HTR-8/SVneo (cell line): Measurements from ENCODE around the gene SPEM3.

Experiments
- DNase-seq: peaks from one replicate; pipeline ENCODE4 v3.0.0; 2011; ENCODE audit warnings: low spot score, mixed read lengths; ENCODE audit not compliant: insufficient read length
- FAIRE-seq: peaks from 2 replicates; lab custom pipeline; 2011; peaks lifted over from hg19 to GRCh38; lab: Jason Lieb, UNC

Gene SPEM3

GRCh38 chr17:7403043-7403726 lies 25.5 kb upstream of the SPEM3 start:
- DNase-seq (no peak), FAIRE-seq (peak; percentile 9)

- DNase-seq (peak; percentile 85), FAIRE-seq (no peak)
Measured at GRCh38 chr17:7403727-7403976, 25.0 kb upstream of the SPEM3 start.

GRCh38 chr17:7403977-7404736 lies 24.5 kb upstream of the SPEM3 start, which contains the start of gene TMEM256:
TMEM256 (minus strand) TSS chr17:7404097; CDS start chr17:7404084, 13 bp downstream.
- FAIRE-seq (peak; percentile 98), DNase-seq (peak; percentile 99)

- DNase-seq (peak; percentile 81), FAIRE-seq (no peak)
Measured at GRCh38 chr17:7404737-7405349, 23.8 kb upstream of the SPEM3 start.

- FAIRE-seq (no peak), DNase-seq (no peak)
Measured at GRCh38 chr17:7405350-7406234, 23.1 kb upstream of the SPEM3 start.

- DNase-seq (no peak), FAIRE-seq (no peak)
Measured at GRCh38 chr17:7406235-7406825, 22.3 kb upstream of the SPEM3 start.

GRCh38 chr17:7407082-7407481 lies 21.6 kb upstream of the SPEM3 start:
- no peak for DNase-seq
- FAIRE-seq: no peak

- FAIRE-seq: no peak
- no peak for DNase-seq
Measured at GRCh38 chr17:7407485-7408251, 21.0 kb upstream of the SPEM3 start, which contains the start of gene NLGN2. NLGN2 (plus strand) TSS chr17:7407845; CDS start chr17:7408256, 411 bp downstream.

GRCh38 chr17:7408252-7408727 lies 20.4 kb upstream of the SPEM3 start:
- DNase-seq (no peak), FAIRE-seq (no peak)

GRCh38 chr17:7408863-7409262 lies 19.8 kb upstream of the SPEM3 start:
- DNase-seq (no peak), FAIRE-seq (no peak)

GRCh38 chr17:7409716-7410115 lies 18.9 kb upstream of the SPEM3 start:
- FAIRE-seq: no peak
- DNase-seq: no peak

GRCh38 chr17:7410634-7411426 lies 17.8 kb upstream of the SPEM3 start:
- FAIRE-seq: no peak

GRCh38 chr17:7411427-7411750 lies 17.3 kb upstream of the SPEM3 start:
- DNase-seq (no peak), FAIRE-seq (no peak)

More at GRCh38 chr17:7410634-7411426, 17.8 kb upstream of the SPEM3 start:
- DNase-seq: no peak

- FAIRE-seq: peak; percentile 16
- peak; percentile 45 for DNase-seq
Measured at GRCh38 chr17:7413346-7413985, 15.2 kb upstream of the SPEM3 start.

- DNase-seq (no peak), FAIRE-seq (no peak)
Measured at GRCh38 chr17:7414837-7415236, 13.8 kb upstream of the SPEM3 start.

- no peak for FAIRE-seq
- DNase-seq: no peak
Measured at GRCh38 chr17:7415784-7416183, 12.9 kb upstream of the SPEM3 start.

- DNase-seq: no peak
- no peak for FAIRE-seq
Measured at GRCh38 chr17:7416323-7416722, 12.3 kb upstream of the SPEM3 start.

- no peak for FAIRE-seq
- DNase-seq: no peak
Measured at GRCh38 chr17:7417056-7417655, 11.5 kb upstream of the SPEM3 start.
